Naive thymus-derived CD4-positive, alpha-beta T cell (primary cell): ENCODE data around the gene VCX3B. TPM values are rescaled to one million over a fixed set of nuclear protein-coding genes. Genes with fewer than 3 reads are reported as not detected.
"Not testable (repeated sequence)": the region's sequence is repeated elsewhere in the genome, so short reads cannot be mapped to it uniquely, and the experiment has no call there.

ENCODE experiments used
- ATAC-seq: fragments of 150-1000 bp; cut with Tn5 transposase; 2 replicates; pipeline ENCODE4 v1.10.0; 2021; ENCODE audit warnings: mild to moderate bottlenecking, moderate library complexity
- CTCF ChIA-PET: fragments of 350-600 bp; sonication (Branson Sonifier 250); formaldehyde crosslinking; loops from one replicate; lab custom pipeline; 2021; ENCODE audit warnings: antibody characterized with exemption; lab: Charles Lee
- POLR2A ChIA-PET: fragments of 350-600 bp; sonication (Branson Sonifier 250); formaldehyde crosslinking; loops from one replicate; lab custom pipeline; 2021; ENCODE audit warnings: antibody characterized with exemption, inconsistent platforms; lab: Charles Lee
- DNase-seq, 9 donors: peaks; one replicate each; pipeline versions ENCODE4 v3.0.0 to v3.0.0-alpha.2; 2020 to 2022; ENCODE audit warnings: mixed read lengths in 1 of 9
- H3K27ac ChIP-seq: one replicate; pipeline ENCODE4 v1.7.0; 2013; ENCODE audit warnings: mild to moderate bottlenecking, low read depth, low read length, moderate library complexity
- H3K27me3 ChIP-seq, 2 donors: one replicate each; pipeline ENCODE4 v1.7.0; 2013; ENCODE audit warnings: low read length in 2 of 2, mild to moderate bottlenecking in 2 of 2, moderate library complexity in 2 of 2; ENCODE audit not compliant: control insufficient read depth in 2 of 2, insufficient read depth in 2 of 2
- H3K36me3 ChIP-seq, 3 experiments: 1 replicate in 2 of 3; 2 replicates in 1 of 3; pipeline ENCODE4 v1.7.0; 2013; ENCODE audit warnings: low read length in 3 of 3, mild to moderate bottlenecking in 3 of 3, moderate library complexity in 1 of 3; ENCODE audit not compliant: insufficient read depth in 3 of 3, control insufficient read depth in 2 of 3
- H3K4me1 ChIP-seq, 2 donors: one replicate each; pipeline ENCODE4 v1.7.0; 2013; ENCODE audit warnings: low read length in 2 of 2, mild to moderate bottlenecking in 2 of 2, moderate library complexity in 1 of 2; ENCODE audit not compliant: control insufficient read depth in 2 of 2, insufficient read depth in 2 of 2
- H3K4me3 ChIP-seq: 2 replicates; pipeline ENCODE4 v1.7.0; 2013; ENCODE audit warnings: mild to moderate bottlenecking, low read length
- H3K9me3 ChIP-seq, 3 experiments: 1 replicate in 2 of 3; 2 replicates in 1 of 3; pipeline ENCODE4 v1.7.0; 2013; ENCODE audit warnings: low read length in 3 of 3; ENCODE audit not compliant: control insufficient read depth in 2 of 3
- H3K27ac Mint-ChIP-seq, 9 donors: one replicate each; pipeline ENCODE4 v1.8.0; 2020 to 2022; ENCODE audit warnings: mixed read lengths in 9 of 9, mild to moderate bottlenecking in 8 of 9, moderate library complexity in 5 of 9, inconsistent platforms in 2 of 9
- H3K27me3 Mint-ChIP-seq, 5 donors: one replicate each; pipeline ENCODE4 v1.8.0; 2021 to 2022; ENCODE audit warnings: mixed read lengths in 5 of 5, mild to moderate bottlenecking in 1 of 5
- H3K36me3 Mint-ChIP-seq, 5 donors: one replicate each; pipeline ENCODE4 v1.8.0; 2020 to 2022; ENCODE audit warnings: mixed read lengths in 5 of 5, mild to moderate bottlenecking in 3 of 5, inconsistent platforms in 1 of 5
- H3K4me1 Mint-ChIP-seq, 7 donors: one replicate each; pipeline ENCODE4 v1.8.0; 2020 to 2022; ENCODE audit warnings: mixed read lengths in 7 of 7, mild to moderate bottlenecking in 3 of 7, inconsistent platforms in 1 of 7
- H3K4me3 Mint-ChIP-seq, 10 donors: one replicate each; pipeline ENCODE4 v1.8.0; 2020 to 2022; ENCODE audit warnings: mild to moderate bottlenecking in 10 of 10, mixed read lengths in 10 of 10, moderate library complexity in 6 of 10, inconsistent platforms in 2 of 10
- H3K9me3 Mint-ChIP-seq, 11 donors: one replicate each; pipeline ENCODE4 v1.8.0; 2020 to 2022; ENCODE audit warnings: mixed read lengths in 11 of 11, mild to moderate bottlenecking in 4 of 11, inconsistent platforms in 1 of 11, moderate library complexity in 1 of 11
- intact Hi-C, 2 donors: fragments of 100-400 bp; cut with micrococcal nuclease; formaldehyde crosslinking; loops; one replicate each; pipeline ENCODE4 v1.15.1; 2023
- polyA plus RNA-seq, 2 donors: library from polyadenylated mRNA; unstranded; fragments of 300-500 nt; fragmentation: Illumina TruSeq; gene quantifications; one replicate each; pipeline ENCODE4 v1.2.3, GENCODE V29; 2021
- total RNA-seq, 6 experiments: library from RNA in 5 of 6; stranded (reverse) in 5 of 6; gene quantifications; 1 replicate in 5 of 6; 2 replicates in 1 of 6; pipeline ENCODE4 v1.2.3 and lab custom pipeline; 2021 to 2026

VCX3B gene
- total and polyA plus RNA-seq, 7 experiments from 2014 or later: not detected

GRCh38 chrX:8433109-8434062, 31.2 kb upstream of the VCX3B start:
- H3K36me3 Mint-ChIP-seq: no peaks in the 10 kb centered on the region
- Histone ChIP-seq H3K4me1 (no peaks in the 10 kb centered on the region), H3K27ac (no peak overlapping the region), H3K9me3 (no peaks in the 10 kb centered on the region), H3K36me3 (no peaks in the 10 kb centered on the region), H3K27me3 (no peaks in the 10 kb centered on the region), H3K4me3 (no peak overlapping the region)
- ChIA-PET CTCF (no interaction called here), POLR2A (no interaction called here)
- no peaks in the 10 kb centered on the region for H3K4me1 Mint-ChIP-seq
- intact Hi-C loops: no loop called here
- DNase-seq: no peak
- no peak overlapping the region for H3K27ac Mint-ChIP-seq
- no peak overlapping the region for H3K4me3 Mint-ChIP-seq
- ATAC-seq: no peak
- H3K27me3 Mint-ChIP-seq: peaks cover 0 to 5% (median 0%) of the 10 kb centered on the region in 5 donors
- peaks cover 0 to 9% (median 3%) of the 10 kb centered on the region in 11 donors for H3K9me3 Mint-ChIP-seq

- Mint-ChIP-seq H3K36me3 (peaks cover 0 to 5% (median 0%) of the 10 kb centered on the region in 5 donors), H3K27me3 (no peaks in the 10 kb centered on the region), H3K4me3 (no peak overlapping the region), H3K27ac (no peak overlapping the region), H3K9me3 (peaks cover 0 to 16% (median 4%) of the 10 kb centered on the region in 11 donors), H3K4me1 (no peaks in the 10 kb centered on the region)
- ATAC-seq (no peak), DNase-seq (no peak)
- intact Hi-C loops: no loop called here
- POLR2A ChIA-PET: no interaction called here
- no peak overlapping the region for H3K4me3 ChIP-seq
- H3K27ac ChIP-seq: no peak overlapping the region
- no peaks in the 10 kb centered on the region for H3K9me3 ChIP-seq
- CTCF ChIA-PET: no interaction called here
- no peaks in the 10 kb centered on the region for H3K27me3 ChIP-seq
- no peaks in the 10 kb centered on the region for H3K4me1 ChIP-seq
- no peaks in the 10 kb centered on the region for H3K36me3 ChIP-seq
Measured at GRCh38 chrX:8447368-8447767, 17.3 kb upstream of the VCX3B start.

GRCh38 chrX:8452343-8452742, 12.3 kb upstream of the VCX3B start:
- ATAC-seq, H3K36me3 ChIP-seq, H3K27ac ChIP-seq, H3K4me3 ChIP-seq, H3K27ac Mint-ChIP-seq, H3K4me1 ChIP-seq, intact Hi-C loops, H3K27me3 ChIP-seq, H3K9me3 ChIP-seq, H3K4me3 Mint-ChIP-seq, H3K36me3 Mint-ChIP-seq, H3K27me3 Mint-ChIP-seq, CTCF ChIA-PET, DNase-seq, POLR2A ChIA-PET, H3K4me1 Mint-ChIP-seq: not testable (repeated sequence)
- H3K9me3 Mint-ChIP-seq: peaks cover 0 to 12% (median 4%) of the 10 kb centered on the region in 11 donors

- ATAC-seq (no peak), DNase-seq (no peak)
- Mint-ChIP-seq H3K4me3 (no peak overlapping the region), H3K4me1 (no peaks in the 10 kb centered on the region), H3K9me3 (peaks cover 0 to 18% (median 5%) of the 10 kb centered on the region in 11 donors), H3K27me3 (no peaks in the 10 kb centered on the region), H3K27ac (no peak overlapping the region), H3K36me3 (peaks cover 0 to 5% (median 0%) of the 10 kb centered on the region in 5 donors)
- Histone ChIP-seq H3K27ac (no peak overlapping the region), H3K4me3 (no peak overlapping the region), H3K27me3 (no peaks in the 10 kb centered on the region), H3K9me3 (no peaks in the 10 kb centered on the region), H3K4me1 (no peaks in the 10 kb centered on the region), H3K36me3 (no peaks in the 10 kb centered on the region)
- POLR2A ChIA-PET: no interaction called here
- intact Hi-C loops: no loop called here
- CTCF ChIA-PET: no interaction called here
Measured at GRCh38 chrX:8453611-8454010, 11.0 kb upstream of the VCX3B start.

GRCh38 chrX:8455557-8455956, 9.1 kb upstream of the VCX3B start:
- Histone ChIP-seq H3K4me3 (no peak overlapping the region), H3K4me1 (no peaks in the 10 kb centered on the region), H3K36me3 (no peaks in the 10 kb centered on the region), H3K27ac (no peak overlapping the region), H3K27me3 (no peaks in the 10 kb centered on the region), H3K9me3 (no peaks in the 10 kb centered on the region)
- Mint-ChIP-seq H3K4me3 (no peak overlapping the region), H3K27ac (no peak overlapping the region), H3K4me1 (no peaks in the 10 kb centered on the region), H3K9me3 (peaks cover 0 to 25% (median 6%) of the 10 kb centered on the region in 11 donors), H3K36me3 (peaks cover 0 to 5% (median 0%) of the 10 kb centered on the region in 5 donors), H3K27me3 (no peaks in the 10 kb centered on the region)
- DNase-seq (no peak), ATAC-seq (no peak)
- ChIA-PET POLR2A (no interaction called here), CTCF (no interaction called here)
- intact Hi-C loops: no loop called here

GRCh38 chrX:8462488-8462887, 2.1 kb upstream of the VCX3B start:
- Histone ChIP-seq H3K9me3 (no peaks in the 10 kb centered on the region), H3K4me3 (no peak overlapping the region), H3K36me3 (no peaks in the 10 kb centered on the region), H3K4me1 (no peaks in the 10 kb centered on the region), H3K27me3 (no peaks in the 10 kb centered on the region), H3K27ac (no peak overlapping the region)
- no peak overlapping the region for H3K4me3 Mint-ChIP-seq
- peaks cover 0 to 1% (median 0%) of the 10 kb centered on the region in 7 donors for H3K4me1 Mint-ChIP-seq
- ChIA-PET CTCF (no interaction called here), POLR2A (no interaction called here)
- DNase-seq (no peak), ATAC-seq (no peak)
- no peaks in the 10 kb centered on the region for H3K27me3 Mint-ChIP-seq
- peaks cover 0 to 13% (median 2%) of the 10 kb centered on the region in 11 donors for H3K9me3 Mint-ChIP-seq
- H3K36me3 Mint-ChIP-seq: no peaks in the 10 kb centered on the region
- H3K27ac Mint-ChIP-seq: no peak overlapping the region
- intact Hi-C loops: no loop called here
